Epithelial cell of esophagus (primary cell): ENCODE results near the gene TCIRG1.

Experiments used
- DNase-seq: peaks from one replicate; pipeline ENCODE4 v3.0.0; 2010; ENCODE audit warnings: low read depth
- H3K4me3 ChIP-seq: 2 replicates; pipeline ENCODE4 v1.5.1; 2011; ENCODE audit warnings: mild to moderate bottlenecking, low read length, control low read depth
- CTCF ChIP-seq: IDR thresholded peaks from 2 replicates; pipeline ENCODE4 v1.5.1; 2011; ENCODE audit warnings: low read depth, mild to moderate bottlenecking, low read length, control low read depth, inconsistent platforms; ENCODE audit not compliant: insufficient read depth; ENCODE audit errors: missing control alignments

Gene TCIRG1

DNA sequence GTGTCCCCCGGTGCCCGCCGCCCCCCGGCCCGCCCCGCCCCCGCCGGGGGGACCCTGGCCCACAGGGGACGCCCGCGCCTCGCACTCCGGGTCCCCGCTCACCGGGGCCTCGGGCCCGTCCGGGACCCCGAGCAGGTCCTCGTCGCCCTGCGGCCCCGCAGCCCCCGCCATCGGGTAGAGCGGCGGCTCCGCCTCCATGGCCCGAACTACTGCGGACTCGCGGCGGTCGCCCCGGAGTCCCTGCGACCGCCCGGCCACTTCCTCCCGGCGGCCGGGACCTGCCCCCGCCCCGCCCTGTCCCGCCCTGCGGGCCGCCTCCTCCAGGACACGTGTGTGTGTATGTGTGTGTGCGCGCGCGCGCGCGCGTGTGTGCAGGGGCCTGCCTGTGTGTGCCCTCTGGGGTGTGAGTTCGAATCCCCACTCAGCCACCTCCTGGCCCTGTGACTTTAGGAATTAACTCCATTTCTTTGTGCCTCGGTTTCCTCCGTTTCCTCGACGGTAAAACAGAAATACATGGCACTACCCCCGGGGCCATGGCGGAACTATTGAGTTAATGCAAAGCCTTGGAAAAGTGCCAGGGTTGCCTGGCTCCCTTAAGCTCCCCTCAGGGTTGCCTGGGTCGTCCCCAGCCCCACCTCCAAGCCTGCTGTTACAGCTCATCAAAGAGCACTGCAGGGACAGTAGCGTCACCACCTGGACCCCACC, 34.8 kb upstream of the TCIRG1 start, which contains the start of gene UNC93B1:
UNC93B1 (minus strand) TSS at position 252 of the 705 bp plus-strand sequence; CDS start at position 198, 54 bp downstream.
- DNase-seq, result peak; percentile 81
- TF ChIP-seq CTCF, result no peak
- H3K4me3 ChIP-seq, result peak within 1 kb of the TSS; percentile 47

DNA sequence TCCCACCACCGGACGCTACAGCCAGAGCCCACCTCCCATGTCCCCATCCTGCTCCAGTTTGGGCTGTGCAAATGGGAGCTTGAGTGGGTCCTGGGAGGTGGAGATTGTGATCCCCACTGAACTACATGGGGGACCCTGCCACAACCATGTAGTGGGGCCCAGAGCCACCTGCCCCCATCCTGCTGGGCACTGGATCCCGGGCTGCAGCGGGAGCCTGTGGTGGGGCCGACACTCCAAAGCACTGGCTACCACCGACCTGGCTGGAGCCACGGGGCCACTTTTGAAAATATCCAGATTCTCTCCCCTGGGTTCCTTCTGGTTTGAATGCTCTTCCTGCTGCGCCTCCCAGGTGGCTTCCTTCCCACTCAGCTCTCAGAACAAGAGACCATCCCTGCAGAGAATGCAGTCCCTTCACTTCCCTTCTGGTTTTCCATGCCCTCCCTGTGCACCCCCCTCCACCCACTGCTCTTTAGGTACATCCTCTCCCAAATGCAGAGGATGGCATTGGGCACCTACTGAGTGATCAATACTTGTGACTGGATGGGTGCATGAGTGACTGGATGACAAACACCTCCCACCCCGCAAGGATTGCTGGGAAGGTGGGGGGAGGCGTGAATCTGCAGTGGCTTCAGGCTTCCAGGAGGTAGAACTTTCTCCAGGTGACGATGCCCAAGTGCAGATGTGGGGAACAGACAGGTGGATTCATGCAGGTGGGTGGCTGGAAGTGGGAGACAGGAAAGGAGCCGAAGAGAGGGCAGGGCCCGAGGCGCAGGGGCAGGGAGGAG, 34.1 kb upstream of the TCIRG1 start:
- H3K4me3 ChIP-seq, result no peak overlapping the region
- TF ChIP-seq CTCF, result no peak
- DNase-seq, result no peak

GRCh38 chr11:68006606-68007166, 32.1 kb upstream of the TCIRG1 start:
- no peak for DNase-seq
- no peak overlapping the region for H3K4me3 ChIP-seq
- TF ChIP-seq CTCF, result no peak

GRCh38 chr11:68007498-68008380, 31.1 kb upstream of the TCIRG1 start:
- H3K4me3 ChIP-seq, result no peak overlapping the region
- DNase-seq, result no peak
- no peak for TF ChIP-seq CTCF

DNA sequence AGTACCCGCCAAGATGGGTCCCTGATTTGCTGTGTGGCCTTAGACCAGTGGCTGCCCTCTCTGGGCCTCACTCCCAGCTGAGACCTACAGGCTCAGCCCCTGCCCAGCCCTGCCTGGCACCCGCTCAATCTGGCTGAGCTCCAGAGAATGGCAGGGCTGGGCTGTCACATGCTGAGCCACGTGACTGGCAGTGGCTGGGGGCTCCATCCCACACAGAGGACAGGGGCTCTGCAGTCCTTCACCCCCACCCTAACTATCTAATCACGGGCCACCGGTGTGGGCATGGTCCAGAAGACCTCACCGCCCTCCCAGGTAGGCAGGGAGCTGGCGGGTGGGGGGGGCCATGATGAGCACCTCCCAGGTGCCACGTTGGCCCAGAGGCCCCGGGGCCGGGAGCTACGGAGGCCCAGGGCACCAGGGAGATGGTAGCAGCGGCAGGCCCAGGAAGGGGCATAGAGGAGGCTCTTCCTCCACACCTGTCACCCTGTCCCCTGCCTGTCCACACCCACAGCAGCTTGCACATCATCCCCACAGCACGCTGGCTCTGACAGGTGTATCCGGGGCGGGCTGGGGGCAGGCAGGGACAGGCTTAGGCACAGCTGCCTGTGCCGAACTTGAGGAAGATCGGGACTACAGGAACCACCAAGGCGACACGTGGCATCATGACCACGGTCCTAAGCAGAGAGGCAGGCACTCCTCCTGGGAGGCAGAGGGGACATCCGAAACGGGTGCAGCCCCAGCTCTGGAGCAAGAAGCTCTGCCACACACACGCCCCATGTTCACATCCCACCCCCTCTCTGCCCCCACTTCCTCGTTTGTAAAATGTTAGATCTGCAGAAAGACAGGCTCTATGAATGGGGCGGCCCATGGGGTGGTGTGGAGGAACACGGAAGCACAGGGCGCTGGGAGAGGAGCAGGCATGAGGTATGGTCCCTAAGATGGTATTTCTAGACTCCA, 30.2 kb upstream of the TCIRG1 start:
- TF ChIP-seq CTCF, result no peak
- no peak overlapping the region for H3K4me3 ChIP-seq
- peak; percentile 43 for DNase-seq
